Activated naive CD4-positive, alpha-beta T cell treated with anti-CD3 and anti-CD28 coated beads, Interleukin-2, amount 50 U/mL, for 24 hours (primary cell): ENCODE results near the gene CHCHD4.

ENCODE experiments used
- H3K27ac Mint-ChIP-seq: one replicate; pipeline ENCODE4 v1.8.0; 2021; ENCODE audit warnings: mild to moderate bottlenecking, mixed read lengths
- H3K27me3 Mint-ChIP-seq: one replicate; pipeline ENCODE4 v1.8.0; 2021; ENCODE audit warnings: mixed read lengths
- H3K36me3 Mint-ChIP-seq: one replicate; pipeline ENCODE4 v1.8.0; 2021; ENCODE audit warnings: mixed read lengths
- H3K4me1 Mint-ChIP-seq: one replicate; pipeline ENCODE4 v1.8.0; 2021; ENCODE audit warnings: mixed read lengths
- H3K4me3 Mint-ChIP-seq: one replicate; pipeline ENCODE4 v1.8.0; 2021; ENCODE audit warnings: mild to moderate bottlenecking, mixed read lengths
- H3K9me3 Mint-ChIP-seq: one replicate; pipeline ENCODE4 v1.8.0; 2021; ENCODE audit warnings: mixed read lengths

Gene CHCHD4

GRCh38 chr3:14153663-14154062, 29.0 kb upstream of the CHCHD4 start:
- no peak overlapping the region for H3K4me3 Mint-ChIP-seq
- H3K4me1 Mint-ChIP-seq, result peaks cover 21% of the 10 kb centered on the region
- peak overlapping the region; percentile 36 for H3K27ac Mint-ChIP-seq
- H3K27me3 Mint-ChIP-seq, result no peaks in the 10 kb centered on the region
- no peaks in the 10 kb centered on the region for H3K9me3 Mint-ChIP-seq
- peaks cover 8% of the 10 kb centered on the region for H3K36me3 Mint-ChIP-seq

- H3K27me3 Mint-ChIP-seq, result no peaks in the 10 kb centered on the region
- H3K36me3 Mint-ChIP-seq, result peaks cover 7% of the 10 kb centered on the region
- H3K9me3 Mint-ChIP-seq, result no peaks in the 10 kb centered on the region
- no peak overlapping the region for H3K27ac Mint-ChIP-seq
- H3K4me1 Mint-ChIP-seq, result peaks cover 21% of the 10 kb centered on the region
- no peak overlapping the region for H3K4me3 Mint-ChIP-seq
Measured at GRCh38 chr3:14152963-14153355, 28.3 kb upstream of the CHCHD4 start.

- Mint-ChIP-seq H3K4me3 (no peak overlapping the region), H3K4me1 (peaks cover 21% of the 10 kb centered on the region), H3K9me3 (no peaks in the 10 kb centered on the region), H3K27ac (no peak overlapping the region), H3K27me3 (no peaks in the 10 kb centered on the region), H3K36me3 (peaks cover 8% of the 10 kb centered on the region)
Measured at GRCh38 chr3:14152233-14152962, 27.7 kb upstream of the CHCHD4 start.

- H3K4me3 Mint-ChIP-seq, result no peak overlapping the region
- H3K27ac Mint-ChIP-seq, result no peak overlapping the region
- peaks cover 15% of the 10 kb centered on the region for H3K4me1 Mint-ChIP-seq
- no peaks in the 10 kb centered on the region for H3K9me3 Mint-ChIP-seq
- H3K27me3 Mint-ChIP-seq, result no peaks in the 10 kb centered on the region
- H3K36me3 Mint-ChIP-seq, result peaks cover 11% of the 10 kb centered on the region
Measured at GRCh38 chr3:14151471-14152083, 26.9 kb upstream of the CHCHD4 start.

GRCh38 chr3:14150491-14151230, 26.0 kb upstream of the CHCHD4 start:
- H3K27ac Mint-ChIP-seq, result no peak overlapping the region
- H3K4me3 Mint-ChIP-seq, result no peak overlapping the region
- H3K27me3 Mint-ChIP-seq, result no peaks in the 10 kb centered on the region
- H3K36me3 Mint-ChIP-seq, result peaks cover 8% of the 10 kb centered on the region
- peaks cover 19% of the 10 kb centered on the region for H3K4me1 Mint-ChIP-seq
- H3K9me3 Mint-ChIP-seq, result no peaks in the 10 kb centered on the region

- peak overlapping the region; percentile 14 for H3K27ac Mint-ChIP-seq
- no peaks in the 10 kb centered on the region for H3K9me3 Mint-ChIP-seq
- H3K4me3 Mint-ChIP-seq, result no peak overlapping the region
- H3K27me3 Mint-ChIP-seq, result no peaks in the 10 kb centered on the region
- peaks cover 20% of the 10 kb centered on the region for H3K4me1 Mint-ChIP-seq
- H3K36me3 Mint-ChIP-seq, result peaks cover 8% of the 10 kb centered on the region
Measured at GRCh38 chr3:14150078-14150477, 25.4 kb upstream of the CHCHD4 start.

- Mint-ChIP-seq H3K27me3 (no peaks in the 10 kb centered on the region), H3K27ac (peak overlapping the region; percentile 4), H3K4me3 (no peak overlapping the region), H3K9me3 (no peaks in the 10 kb centered on the region), H3K36me3 (peaks cover 8% of the 10 kb centered on the region), H3K4me1 (peaks cover 33% of the 10 kb centered on the region)
Measured at GRCh38 chr3:14148041-14148985, 23.6 kb upstream of the CHCHD4 start.

GRCh38 chr3:14147617-14148016, 22.9 kb upstream of the CHCHD4 start:
- H3K36me3 Mint-ChIP-seq, result peaks cover 9% of the 10 kb centered on the region
- H3K4me3 Mint-ChIP-seq, result no peak overlapping the region
- no peaks in the 10 kb centered on the region for H3K9me3 Mint-ChIP-seq
- no peak overlapping the region for H3K27ac Mint-ChIP-seq
- H3K4me1 Mint-ChIP-seq, result peaks cover 40% of the 10 kb centered on the region
- H3K27me3 Mint-ChIP-seq, result no peaks in the 10 kb centered on the region

- Mint-ChIP-seq H3K27me3 (no peaks in the 10 kb centered on the region), H3K36me3 (peaks cover 10% of the 10 kb centered on the region), H3K4me1 (peaks cover 45% of the 10 kb centered on the region), H3K4me3 (no peak overlapping the region), H3K9me3 (no peaks in the 10 kb centered on the region), H3K27ac (peak overlapping the region; percentile 35)
Measured at GRCh38 chr3:14147066-14147435, 22.4 kb upstream of the CHCHD4 start.

- Mint-ChIP-seq H3K27ac (no peak overlapping the region), H3K9me3 (no peaks in the 10 kb centered on the region), H3K4me1 (peaks cover 51% of the 10 kb centered on the region), H3K27me3 (no peaks in the 10 kb centered on the region), H3K36me3 (peaks cover 13% of the 10 kb centered on the region), H3K4me3 (no peak overlapping the region)
Measured at GRCh38 chr3:14146381-14147065, 21.9 kb upstream of the CHCHD4 start.

- Mint-ChIP-seq H3K27ac (peak overlapping the region; percentile 62), H3K4me1 (peaks cover 58% of the 10 kb centered on the region), H3K9me3 (no peaks in the 10 kb centered on the region), H3K27me3 (no peaks in the 10 kb centered on the region), H3K36me3 (peaks cover 13% of the 10 kb centered on the region), H3K4me3 (no peak overlapping the region)
Measured at GRCh38 chr3:14145670-14146380, 21.2 kb upstream of the CHCHD4 start.

GRCh38 chr3:14145236-14145635, 20.6 kb upstream of the CHCHD4 start:
- H3K36me3 Mint-ChIP-seq, result peaks cover 13% of the 10 kb centered on the region

GRCh38 chr3:14144423-14145075, 19.9 kb upstream of the CHCHD4 start:
- Mint-ChIP-seq H3K9me3 (no peaks in the 10 kb centered on the region), H3K27ac (peak overlapping the region; percentile 92), H3K36me3 (peaks cover 13% of the 10 kb centered on the region), H3K4me3 (peak overlapping the region; percentile 78), H3K27me3 (no peaks in the 10 kb centered on the region), H3K4me1 (peaks cover 65% of the 10 kb centered on the region)

More at GRCh38 chr3:14145236-14145635, 20.6 kb upstream of the CHCHD4 start:
- no peaks in the 10 kb centered on the region for H3K9me3 Mint-ChIP-seq
- H3K27ac Mint-ChIP-seq, result peak overlapping the region; percentile 88
- no peaks in the 10 kb centered on the region for H3K27me3 Mint-ChIP-seq
- H3K4me1 Mint-ChIP-seq, result peaks cover 64% of the 10 kb centered on the region
- H3K4me3 Mint-ChIP-seq, result peak overlapping the region; percentile 23
